GM10248 (cell line): Measurements from ENCODE around the gene AIFM3.

Source experiments
- CTCF ChIA-PET: fragments of 300-600 bp; sonication (Branson Sonifier 250); formaldehyde crosslinking; extraction: SDS; loops from one replicate; lab custom pipeline; 2021; ENCODE audit warnings: antibody characterized with exemption; lab: Yijun Ruan, JAX
- POLR2A ChIA-PET: fragments of 350-650 bp; sonication (Branson Sonifier 250); formaldehyde crosslinking; extraction: SDS; loops from one replicate; lab custom pipeline; 2020; ENCODE audit warnings: antibody characterized with exemption; lab: Yijun Ruan, JAX
- DNase-seq: peaks from one replicate; pipeline ENCODE4 v3.0.0; 2012; ENCODE audit errors: extremely low spot score
- CTCF ChIP-seq: IDR thresholded peaks from 2 replicates; pipeline ENCODE4 v1.5.1; 2012; ENCODE audit warnings: mild to moderate bottlenecking, low read depth; ENCODE audit errors: extremely low read depth, missing control alignments, control extremely low read depth

The AIFM3 gene

DNA sequence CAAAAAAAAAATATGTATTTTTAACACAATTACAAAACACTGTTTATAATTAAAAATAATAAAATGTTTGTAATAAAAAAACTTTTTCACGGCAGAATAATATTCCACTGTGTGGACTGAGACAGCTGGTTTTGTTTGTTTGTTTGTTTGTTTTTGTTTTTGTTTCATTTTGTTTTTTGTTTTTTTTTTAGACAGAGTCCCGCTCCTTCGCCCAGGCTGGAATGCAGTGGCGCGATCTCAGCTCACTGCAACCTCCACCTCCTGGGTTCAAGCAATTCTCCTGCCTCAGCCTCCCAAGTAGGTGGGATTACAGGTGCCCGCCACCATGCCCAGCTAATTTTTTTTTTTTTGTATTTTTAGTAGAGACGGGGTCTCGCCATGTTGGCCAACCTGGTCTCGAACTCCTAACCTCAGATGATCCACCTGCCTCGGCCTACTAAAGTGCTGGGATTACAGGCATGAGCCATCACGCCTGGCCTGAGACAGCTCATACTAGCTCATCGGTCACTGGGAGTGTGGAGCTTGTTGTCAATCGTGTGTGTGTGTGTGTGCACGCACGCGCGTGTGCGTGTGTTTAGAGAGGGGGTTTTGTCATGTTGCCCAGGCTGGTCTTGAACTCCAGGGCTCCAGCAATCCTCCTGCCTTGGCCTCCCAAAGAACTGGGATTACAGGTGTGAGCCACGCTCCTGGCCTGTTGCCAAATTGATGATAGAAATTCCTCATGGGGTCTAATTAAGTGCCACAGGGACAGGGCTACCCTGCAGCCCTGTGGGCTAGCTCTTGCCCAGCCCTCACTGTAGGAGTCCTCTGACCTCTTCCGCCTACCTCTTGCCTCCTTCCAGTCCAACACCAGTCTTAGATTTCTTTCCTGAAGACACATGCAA is 7.2 kb upstream of the AIFM3 start:
- TF ChIP-seq CTCF: no peak
- ChIA-PET POLR2A (no interaction called here), CTCF (interaction anchor here (0.9 to 2.5 kb wide), 8 partner anchors 9 to 142 kb away, joined by 3 to 10 read pairs (median 4); partner anchors contain the start of gene LZTR1)
- no peak for DNase-seq

GRCh38 chr22:20960609-20961008 is 6.4 kb upstream of the AIFM3 start:
- CTCF ChIA-PET: interaction anchor here (0.9 to 2.5 kb wide), 6 partner anchors 9 to 40 kb away, joined by 3 to 9 read pairs (median 6); no protein-coding TSS in a partner anchor

GRCh38 chr22:20962491-20962945 is 4.5 kb upstream of the AIFM3 start:
- TF ChIP-seq CTCF: no peak
- POLR2A ChIA-PET: no interaction called here
- CTCF ChIA-PET: interaction anchor here (0.9 to 3.3 kb wide), 8 partner anchors 10 to 77 kb away, joined by 3 to 22 read pairs (median 4); partner anchors contain the start of genes LZTR1 and THAP7
- DNase-seq: no peak

More at GRCh38 chr22:20960609-20961008, 6.4 kb upstream of the AIFM3 start:
- POLR2A ChIA-PET: no interaction called here
- TF ChIP-seq CTCF: no peak
- no peak for DNase-seq

GRCh38 chr22:20963201-20964052 is 3.6 kb upstream of the AIFM3 start:
- no peak for TF ChIP-seq CTCF
- no peak for DNase-seq
- POLR2A ChIA-PET: no interaction called here
- CTCF ChIA-PET: interaction anchor here (0.9 to 3.3 kb wide), 8 partner anchors 9 to 78 kb away, joined by 3 to 22 read pairs (median 4); partner anchors contain the start of genes LZTR1 and THAP7

GRCh38 chr22:20964090-20964798 is 2.8 kb upstream of the AIFM3 start:
- ChIA-PET CTCF (interaction anchor here (1.3 to 3.3 kb wide), 4 partner anchors 8 to 78 kb away, joined by 3 to 22 read pairs (median 8); partner anchors contain the start of gene LZTR1), POLR2A (no interaction called here)
- TF ChIP-seq CTCF: no peak
- no peak for DNase-seq
